AG10803 (cell line): Measurements from ENCODE around the gene HIPK2.

Source experiments
- DNase-seq: peaks from one replicate; pipeline ENCODE4 v3.0.0; 2010; ENCODE audit warnings: low read depth
- H3K4me3 ChIP-seq: 2 replicates; pipeline ENCODE4 v1.5.1; 2011; ENCODE audit warnings: mild to moderate bottlenecking, low read length, control low read depth
- CTCF ChIP-seq: conservative IDR thresholded peaks from 2 replicates; pipeline ENCODE4 v1.5.1; 2011; ENCODE audit warnings: mild to moderate bottlenecking, low read length, control low read depth, inconsistent platforms

The HIPK2 gene

DNA sequence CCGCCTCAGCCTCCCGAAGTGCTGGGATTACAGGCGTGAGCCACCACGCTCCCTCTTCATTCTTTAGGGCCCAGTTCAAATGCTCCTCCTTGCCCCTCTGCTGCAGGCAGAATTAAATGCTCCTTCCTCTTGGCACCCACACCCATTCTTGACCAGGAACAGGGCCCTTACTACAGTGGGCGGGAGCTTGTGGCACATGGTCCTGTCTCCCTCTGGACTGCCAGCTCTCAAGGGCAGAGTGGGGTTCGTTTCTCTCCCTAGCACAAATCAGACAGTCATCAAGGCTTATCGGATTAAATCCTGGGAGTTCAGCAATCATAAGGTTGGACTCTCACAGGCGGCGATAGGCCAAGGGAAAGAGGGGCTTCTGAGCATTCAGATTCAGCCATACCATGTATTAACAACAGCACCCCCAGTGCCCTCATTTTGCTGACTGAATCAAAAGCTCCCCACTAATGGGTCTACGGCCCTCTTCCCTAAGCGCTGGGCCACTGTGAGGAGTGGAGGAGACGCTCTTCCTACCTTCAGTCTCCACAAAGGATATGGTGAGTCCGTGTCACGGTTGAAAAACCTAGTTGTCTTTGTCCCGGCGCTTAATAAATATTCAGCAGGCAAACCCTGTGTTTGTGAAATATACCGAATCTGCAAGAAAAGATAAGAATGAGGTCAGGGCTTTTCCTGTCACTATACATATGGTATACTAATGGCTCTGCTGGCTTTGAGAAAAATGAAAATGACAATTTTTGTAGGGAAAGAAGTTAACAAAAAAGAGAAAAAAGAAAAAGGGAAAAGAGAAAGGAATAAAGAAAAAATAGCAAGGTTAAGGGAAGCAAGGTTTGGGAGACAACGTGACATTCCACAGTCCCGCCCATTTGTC, 146.9 kb downstream of the HIPK2 start:
- no peak overlapping the region for H3K4me3 ChIP-seq
- DNase-seq: no peak
- TF ChIP-seq CTCF: no peak

DNA sequence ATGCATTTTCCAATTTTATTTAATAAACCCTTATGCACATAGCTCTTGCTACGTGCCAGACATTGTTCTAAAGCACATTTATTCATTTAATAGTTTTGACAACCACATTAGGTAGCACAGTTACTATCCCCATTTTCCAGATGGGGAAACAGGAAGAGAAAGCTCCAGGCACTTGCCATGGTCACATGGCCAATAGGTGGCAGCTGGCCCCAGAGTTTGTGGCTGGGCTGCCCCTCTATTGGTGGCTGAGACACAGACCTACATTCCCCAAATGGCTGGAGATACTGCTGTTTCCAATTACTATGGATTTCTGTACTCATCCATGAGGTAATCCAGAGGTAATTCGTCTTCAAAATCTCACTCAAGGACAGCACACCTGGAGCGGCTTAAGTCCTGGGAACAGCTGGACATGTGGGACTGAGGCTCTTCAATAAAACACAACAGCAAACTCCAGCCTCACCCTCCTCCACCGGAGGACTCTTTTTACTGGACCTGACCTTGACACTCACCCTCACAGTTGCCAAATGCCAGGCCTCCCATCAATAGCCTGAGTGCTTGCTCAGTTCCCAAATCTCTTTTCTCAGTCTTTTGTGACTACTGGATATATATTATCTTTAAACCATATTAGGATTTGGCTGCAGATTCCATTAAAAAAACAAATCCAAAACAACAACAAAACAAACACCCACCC, 148.3 kb downstream of the HIPK2 start:
- peak; percentile 38 for DNase-seq
- no peak overlapping the region for H3K4me3 ChIP-seq
- no peak for TF ChIP-seq CTCF

DNA sequence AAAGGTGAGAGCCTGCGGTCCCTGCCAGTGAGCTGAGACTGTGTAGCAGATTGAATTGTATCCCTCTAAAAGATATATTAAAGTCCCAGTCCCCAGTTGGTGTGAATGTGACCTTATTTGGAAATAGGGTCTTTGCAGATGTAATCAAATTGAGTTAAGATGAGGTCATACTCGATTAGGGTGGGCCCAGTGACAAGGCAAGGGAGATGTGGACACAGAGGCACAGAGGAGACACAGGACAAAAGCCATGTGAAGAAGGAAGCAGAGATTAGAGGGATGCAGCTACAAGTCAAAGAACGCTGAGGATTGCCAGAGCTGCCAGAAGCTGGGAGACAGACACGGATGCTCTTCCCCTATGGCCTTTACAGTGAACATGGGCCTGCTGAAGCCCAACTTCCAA, 150.0 kb downstream of the HIPK2 start:
- no peak for TF ChIP-seq CTCF
- DNase-seq: no peak
- no peak overlapping the region for H3K4me3 ChIP-seq

DNA sequence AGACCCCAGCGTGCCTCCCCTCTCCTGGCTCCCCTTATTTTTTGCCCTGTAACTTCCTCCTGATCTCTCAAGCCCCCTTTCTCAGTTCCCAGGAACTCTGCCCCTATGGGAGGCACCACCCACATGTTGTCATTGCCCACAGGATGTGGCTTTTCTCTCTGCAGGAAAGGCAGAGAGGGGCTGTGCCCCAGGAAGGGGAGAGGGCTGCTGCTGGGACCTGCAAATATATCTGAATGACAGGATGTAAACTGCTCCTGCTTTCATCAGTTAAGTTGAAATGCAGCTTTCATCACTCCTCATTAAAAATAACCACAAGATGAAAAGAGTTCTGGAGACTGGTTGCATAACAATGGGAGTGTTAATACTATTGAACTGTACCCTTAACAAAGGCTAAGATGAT, 151.0 kb downstream of the HIPK2 start:
- no peak overlapping the region for H3K4me3 ChIP-seq
- TF ChIP-seq CTCF: no peak
- no peak for DNase-seq

DNA sequence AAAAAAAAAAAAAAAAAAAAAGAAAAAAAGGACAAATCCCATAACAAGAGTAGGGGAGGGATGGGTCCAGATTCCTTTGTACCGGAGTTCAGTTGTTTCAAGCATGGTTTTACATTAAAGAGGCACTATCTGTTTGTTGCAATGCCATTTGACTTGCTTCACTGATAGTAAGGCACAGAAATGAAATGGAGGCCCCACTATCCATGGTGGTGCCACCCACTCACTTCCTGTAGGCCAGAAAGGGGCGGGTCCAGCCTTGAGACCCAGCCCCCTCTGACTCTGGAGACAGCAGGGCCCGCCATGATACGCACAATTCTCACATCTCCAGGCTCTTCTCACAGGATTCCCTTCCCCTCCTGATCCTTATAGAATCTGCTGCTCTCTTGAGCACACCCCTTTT, 154.3 kb downstream of the HIPK2 start:
- no peak for TF ChIP-seq CTCF
- DNase-seq: no peak
- H3K4me3 ChIP-seq: no peak overlapping the region

DNA sequence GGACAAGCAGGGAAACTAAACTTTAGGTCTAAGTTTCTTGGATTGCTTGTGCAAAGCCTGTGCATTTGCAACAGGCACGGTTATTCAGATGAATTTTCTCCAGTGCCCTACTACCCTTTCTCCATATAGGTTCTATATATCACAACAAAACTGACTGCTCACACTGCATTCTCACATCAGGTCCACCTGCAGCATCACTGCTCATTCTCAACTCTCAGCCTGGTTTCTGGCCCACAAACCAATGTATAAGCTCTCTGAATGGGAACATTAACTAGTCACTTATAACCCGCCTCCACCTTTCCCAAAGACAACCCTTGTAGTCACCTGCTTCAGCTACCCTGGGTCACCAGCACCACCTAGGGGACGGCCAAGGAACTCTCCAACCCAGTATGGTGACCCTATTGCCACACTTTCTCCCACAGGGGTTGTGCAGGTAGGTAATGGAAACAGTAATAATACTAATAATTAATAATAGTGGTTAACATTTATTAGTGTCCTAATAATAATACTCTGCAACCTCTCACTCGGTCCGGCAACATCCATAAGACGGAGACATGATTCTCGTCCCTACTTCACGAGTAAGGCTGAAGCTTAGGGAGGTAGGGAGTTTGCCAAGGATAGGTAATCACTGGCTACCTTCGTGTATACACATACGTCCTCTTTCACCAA, 157.0 kb downstream of the HIPK2 start:
- TF ChIP-seq CTCF: peak; percentile 68
- H3K4me3 ChIP-seq: no peak overlapping the region
- DNase-seq: no peak

DNA sequence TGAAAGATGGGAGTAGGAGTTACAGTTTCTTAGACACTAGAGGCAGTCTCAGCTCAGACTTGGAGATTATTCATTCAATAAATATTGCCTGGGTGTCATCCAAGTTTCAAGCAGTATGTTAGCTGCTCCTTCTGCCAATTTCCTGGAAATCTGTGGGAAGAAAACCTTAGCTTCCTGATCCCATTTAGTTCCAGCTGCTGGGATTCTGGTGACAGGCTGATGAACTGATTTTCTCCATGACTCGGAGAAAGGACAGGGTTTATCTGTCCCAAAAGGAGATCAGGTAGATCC, 158.5 kb downstream of the HIPK2 start:
- DNase-seq: peak; percentile 80
- TF ChIP-seq CTCF: peak; percentile 39; the same call in 1 of the 2 replicates
- H3K4me3 ChIP-seq: no peak overlapping the region
